Pulmonary artery endothelial cell (primary cell): ENCODE measurements around the gene IRAK1. TPM values are rescaled to one million over a fixed set of nuclear protein-coding genes. Genes with fewer than 3 reads are reported as not detected.

Experiments used
- DNase-seq: peaks from one replicate; pipeline ENCODE4 v3.0.0-alpha.2; 2011; ENCODE audit warnings: low read depth, low spot score
- total RNA-seq: library from RNA; depleted of rRNA; stranded (reverse); fragments of >200 nt; gene quantifications from 2 replicates; pipeline ENCODE4 v1.2.3, GENCODE V29; 2014

IRAK1 gene
- total RNA-seq, 1 donor from 2014 or later: 93.2 TPM

DNA sequence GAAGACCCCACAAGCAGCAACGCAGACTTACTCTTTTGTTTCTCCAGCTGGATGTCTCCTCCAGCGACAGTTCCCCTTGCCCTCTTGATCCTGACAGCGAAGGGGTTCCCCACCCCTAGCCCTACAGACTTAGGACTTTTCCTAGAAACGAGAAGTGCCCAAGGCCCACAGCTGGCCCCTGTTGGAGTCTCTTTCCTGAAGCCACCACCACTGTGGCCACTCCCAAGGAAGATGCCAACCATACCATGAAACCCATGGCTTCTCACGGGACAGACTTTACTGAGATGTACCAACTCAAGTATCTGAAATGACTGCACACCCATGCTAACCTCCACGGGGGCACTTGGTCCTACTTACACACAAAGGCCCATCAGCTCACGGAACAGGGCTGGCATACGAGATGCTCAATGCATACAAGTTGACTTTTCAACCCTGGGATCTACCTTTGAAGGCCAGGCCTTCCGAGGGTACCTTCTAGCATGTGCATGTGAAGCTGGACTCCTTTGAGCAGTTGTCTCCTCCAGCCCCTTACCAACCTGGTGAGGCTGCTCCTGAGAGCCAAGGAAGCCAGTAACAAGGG lies 924 bp upstream of the IRAK1 start:
- no peak for DNase-seq

DNA sequence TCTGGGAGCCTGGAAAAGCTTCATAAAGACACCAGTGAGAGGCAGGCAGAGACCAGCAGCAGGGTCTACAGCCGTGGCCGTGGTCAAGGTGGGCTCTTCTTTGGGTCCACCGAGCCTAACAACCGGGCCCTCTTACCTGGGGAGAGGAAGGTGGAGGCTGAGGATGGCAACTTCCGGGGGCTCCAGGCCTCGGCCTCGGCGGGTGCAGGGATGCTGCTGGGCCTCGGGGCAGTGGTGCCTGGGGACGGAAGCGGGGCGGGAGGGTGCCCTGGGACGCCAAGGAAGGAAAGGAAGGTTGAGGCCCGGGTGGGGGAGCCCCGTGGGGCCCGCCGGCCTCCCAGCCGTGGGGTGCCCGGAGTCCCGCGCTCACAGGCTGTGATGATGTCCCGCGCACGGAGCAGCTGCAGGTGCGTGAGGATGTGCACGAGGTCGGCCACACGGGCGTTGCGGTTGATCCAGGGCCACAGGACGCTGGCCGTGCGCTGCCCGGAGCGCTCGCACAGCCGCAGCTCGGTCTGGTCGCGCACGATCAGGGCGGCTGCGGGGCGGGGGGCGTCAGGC lies 561 bp downstream of the IRAK1 start:
- DNase-seq: no peak

DNA sequence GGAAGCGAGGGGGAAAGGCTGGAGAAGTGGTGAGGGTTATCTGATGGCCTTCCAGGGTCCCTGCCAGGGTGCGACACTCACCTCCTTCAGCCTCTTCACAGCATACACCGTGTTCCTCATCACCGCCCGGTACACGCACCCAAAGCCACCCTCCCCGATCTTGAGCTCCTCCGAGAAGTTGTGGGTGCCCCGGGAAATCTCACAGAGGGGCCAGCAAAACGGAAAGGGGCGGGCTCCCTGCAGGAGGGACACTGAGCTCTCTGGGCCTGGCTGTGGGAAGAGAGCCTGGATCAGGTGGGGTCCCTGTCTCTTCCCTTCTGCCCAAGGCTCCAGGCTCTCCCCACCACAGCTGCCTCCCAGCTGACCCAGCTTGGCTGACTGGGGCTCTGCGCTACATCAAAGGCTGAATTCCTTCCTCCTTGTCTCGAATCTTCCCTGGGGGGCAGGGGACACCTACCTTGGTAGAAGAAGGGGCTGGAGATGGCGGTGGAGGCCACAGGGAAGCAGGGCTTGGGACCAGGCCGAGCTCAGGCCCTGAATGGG lies 1.1 kb downstream of the IRAK1 start:
- no peak for DNase-seq

DNA sequence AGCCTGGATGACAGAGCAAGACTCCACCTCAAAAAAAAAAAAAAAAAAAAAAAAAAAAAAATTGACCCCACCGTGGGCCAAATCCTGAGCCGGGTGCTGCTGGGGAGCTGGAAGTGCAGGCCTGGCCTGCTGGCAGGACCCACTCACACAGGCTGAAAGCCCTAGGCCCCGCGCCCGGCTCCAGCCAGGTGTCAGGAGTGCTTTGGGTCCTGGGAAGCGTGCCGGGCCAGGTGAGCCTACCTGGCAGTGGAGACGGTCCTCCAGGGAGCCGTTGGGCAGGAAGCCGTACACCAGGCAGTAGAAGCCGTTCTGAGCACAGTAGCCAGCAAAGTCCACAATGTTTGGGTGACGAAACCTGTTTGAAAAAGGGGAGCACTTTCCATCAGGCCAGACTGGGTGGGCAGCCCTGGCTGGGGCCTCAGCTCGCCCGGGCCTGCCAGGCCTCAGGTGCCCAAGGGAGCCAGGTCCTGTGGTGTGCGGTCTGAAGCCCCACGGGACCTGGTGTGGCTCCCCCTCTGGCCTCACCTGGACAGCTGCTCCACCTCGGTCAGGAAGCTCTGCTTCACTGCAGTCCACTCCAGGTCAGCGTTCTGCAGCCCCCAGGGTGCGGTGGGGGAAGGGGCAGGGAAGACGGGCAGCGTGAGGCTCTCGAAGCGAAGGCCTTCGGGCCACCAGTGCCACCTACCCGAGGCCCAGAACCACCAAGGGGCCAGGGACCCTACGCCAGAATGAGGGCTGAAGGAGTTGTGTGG lies 1.8 kb downstream of the IRAK1 start:
- DNase-seq: no peak

DNA sequence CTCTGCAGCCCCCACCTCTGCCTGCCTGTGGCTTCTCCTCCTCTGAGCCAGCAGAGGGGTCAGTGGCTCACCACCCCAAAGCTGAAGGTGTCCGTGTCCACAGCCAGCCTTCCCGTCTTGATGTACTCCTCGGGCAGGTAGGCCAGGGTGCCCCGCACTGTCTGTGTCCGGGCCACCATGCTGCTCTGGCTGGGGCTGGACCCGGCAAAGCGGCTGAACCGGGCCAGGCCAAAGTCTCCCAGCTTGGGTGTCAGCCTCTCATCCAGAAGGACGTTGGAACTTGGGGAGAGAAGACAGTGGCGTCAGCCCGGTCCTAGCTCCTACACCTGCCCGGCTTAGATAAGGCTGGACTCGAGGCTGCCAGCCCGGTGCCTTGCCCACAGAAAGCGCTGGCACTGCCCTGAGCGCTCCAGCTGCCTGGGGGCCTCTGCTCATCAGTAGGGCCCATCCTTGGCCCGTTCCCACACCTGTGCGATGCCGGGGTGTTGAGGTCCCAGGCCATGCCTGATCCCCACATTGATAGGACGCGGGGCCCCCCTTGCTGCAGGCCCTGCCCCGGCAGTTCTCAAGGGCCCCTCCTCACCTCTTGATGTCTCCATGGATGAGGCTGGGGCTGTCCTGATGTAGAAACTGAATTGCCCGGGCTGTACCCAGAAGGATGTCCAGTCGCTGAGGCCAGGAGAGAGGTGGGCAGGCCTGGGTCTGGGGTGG lies 3.2 kb downstream of the IRAK1 start:
- DNase-seq: no peak

DNA sequence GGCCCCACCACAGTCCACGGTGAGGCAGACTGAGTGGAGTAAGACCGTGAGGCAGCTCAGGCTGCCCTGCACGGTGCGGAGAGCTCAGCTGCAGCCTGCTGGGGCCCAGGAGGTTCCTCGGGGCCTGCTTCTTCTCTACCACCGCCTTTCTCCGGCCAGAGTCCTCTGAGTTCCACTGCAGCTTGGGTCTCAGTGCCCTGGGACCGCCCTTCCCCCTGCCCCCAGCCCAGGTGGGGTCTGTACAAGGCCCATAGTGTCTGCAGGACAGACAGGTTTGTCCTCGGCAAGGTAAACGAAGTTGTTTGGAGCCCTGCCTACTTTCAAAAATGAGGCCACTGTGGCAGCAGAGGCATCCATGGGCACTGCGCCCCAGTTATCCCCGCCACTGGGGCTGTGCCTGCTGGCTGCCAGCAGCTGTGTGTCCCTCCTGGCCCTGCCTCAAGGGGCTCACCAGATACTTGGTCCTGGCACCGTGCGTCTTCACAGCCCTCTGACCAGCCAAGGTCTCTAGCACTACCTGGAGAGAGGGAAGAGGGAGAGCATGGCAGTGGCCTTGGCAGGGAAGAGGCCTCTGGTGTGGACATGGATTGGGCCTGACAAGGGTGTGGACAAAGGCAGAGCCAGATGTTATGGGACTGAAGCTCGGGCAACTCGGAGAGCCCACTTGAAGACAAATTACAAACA lies 4.0 kb downstream of the IRAK1 start:
- no peak for DNase-seq

DNA sequence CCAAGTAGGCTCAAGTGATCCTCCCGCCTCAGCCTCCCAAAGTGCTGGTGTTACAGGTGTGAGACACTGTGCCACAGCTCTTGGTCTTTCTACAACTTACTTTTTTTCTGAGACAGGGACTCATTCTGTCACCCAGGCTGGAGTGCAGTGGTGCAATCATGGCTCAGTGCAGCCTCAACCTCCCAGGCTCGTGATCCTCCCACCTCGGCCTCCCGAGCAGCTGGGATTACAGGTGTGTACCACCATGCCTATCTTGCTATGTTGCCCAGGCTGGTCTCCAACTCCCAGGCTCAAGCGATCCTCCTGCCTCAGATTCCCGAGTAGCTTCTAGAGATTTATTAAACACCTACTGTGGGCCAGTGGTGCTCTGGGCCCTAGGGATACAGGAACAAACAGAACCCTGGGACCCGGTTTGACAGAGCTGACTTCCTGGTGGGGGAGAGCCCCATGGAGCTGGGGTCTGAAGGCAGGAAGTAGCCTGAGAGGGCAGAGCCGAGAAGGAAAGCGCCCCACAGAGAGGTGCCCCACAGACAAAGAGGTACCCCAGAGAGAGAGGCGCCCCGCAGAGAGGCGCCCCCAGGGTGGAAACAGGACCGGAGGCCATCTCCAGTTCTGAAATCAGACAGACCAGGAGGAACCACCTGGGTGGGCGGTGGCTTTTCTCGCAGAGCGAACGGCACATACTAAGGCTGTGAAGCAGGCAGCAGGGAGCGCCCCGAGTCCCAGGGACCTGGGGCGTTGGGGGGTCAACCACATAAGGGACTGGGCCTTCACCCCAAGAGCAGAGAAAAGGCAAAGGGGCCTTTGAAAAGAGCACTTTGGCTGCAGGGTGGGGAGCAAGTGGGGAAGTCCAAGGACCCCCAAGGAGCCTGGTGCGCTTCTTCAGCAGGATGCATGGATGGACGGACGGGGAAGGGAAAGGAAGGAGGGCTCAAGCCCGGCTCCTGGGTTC lies 5.0 kb downstream of the IRAK1 start:
- DNase-seq: no peak

DNA sequence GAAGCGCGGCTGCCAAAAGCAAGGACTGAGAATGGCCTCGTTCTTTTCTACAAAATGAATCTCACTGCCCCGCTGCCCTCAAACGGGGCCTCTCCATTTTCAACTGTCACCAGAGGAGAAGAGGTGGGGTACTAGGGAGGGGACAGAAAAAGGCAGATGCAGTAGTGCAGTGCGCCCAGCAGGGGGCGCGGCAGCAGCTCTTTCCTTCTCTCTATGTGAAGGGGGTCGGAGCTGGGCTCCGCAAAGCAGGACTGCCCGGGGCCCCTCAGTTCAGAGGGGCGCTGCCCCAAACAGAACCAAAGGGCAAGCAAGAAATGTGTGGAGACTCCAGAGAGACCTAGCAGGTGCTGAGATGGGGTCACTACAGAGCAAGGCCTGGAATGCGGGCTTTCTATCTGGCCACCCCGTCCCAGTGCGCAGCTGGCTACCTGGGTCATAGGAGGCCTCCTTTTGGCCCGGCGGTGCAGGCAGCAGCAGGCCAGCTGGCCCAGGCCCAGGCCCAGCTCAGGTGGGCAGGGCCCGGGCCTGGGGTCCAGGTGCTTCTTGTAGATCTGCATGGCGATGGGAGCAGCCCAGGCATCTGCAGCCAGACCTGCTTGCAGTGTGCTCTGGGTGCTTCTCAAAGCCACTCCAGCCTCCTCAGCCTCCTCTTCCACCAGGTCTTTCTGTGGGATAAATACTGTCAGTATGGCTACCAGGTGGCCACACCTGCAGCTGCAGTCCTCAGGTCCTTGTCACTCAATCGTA lies 5.9 kb downstream of the IRAK1 start:
- DNase-seq: no peak

DNA sequence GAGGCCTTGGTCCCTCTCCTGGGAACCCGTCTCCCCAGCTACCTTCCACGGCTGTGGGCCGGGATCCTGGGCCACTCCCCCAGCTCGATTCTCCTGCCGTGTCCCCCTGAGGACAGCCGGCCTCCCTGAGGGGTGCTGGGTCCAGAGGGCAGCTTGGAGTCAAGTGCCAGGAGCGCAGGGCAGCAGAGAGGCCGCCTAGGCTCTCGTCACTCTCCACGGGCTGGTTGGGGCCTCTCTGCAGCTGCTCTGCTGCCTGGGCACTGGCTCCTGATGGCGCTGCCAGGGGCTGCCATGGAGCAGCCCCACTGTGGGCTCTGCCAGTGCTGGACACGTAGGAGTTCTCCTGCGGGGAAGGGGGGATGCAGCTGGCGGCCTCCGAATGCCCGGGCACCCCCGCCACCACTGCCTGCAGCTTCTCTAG lies 6.7 kb downstream of the IRAK1 start:
- DNase-seq: no peak

DNA sequence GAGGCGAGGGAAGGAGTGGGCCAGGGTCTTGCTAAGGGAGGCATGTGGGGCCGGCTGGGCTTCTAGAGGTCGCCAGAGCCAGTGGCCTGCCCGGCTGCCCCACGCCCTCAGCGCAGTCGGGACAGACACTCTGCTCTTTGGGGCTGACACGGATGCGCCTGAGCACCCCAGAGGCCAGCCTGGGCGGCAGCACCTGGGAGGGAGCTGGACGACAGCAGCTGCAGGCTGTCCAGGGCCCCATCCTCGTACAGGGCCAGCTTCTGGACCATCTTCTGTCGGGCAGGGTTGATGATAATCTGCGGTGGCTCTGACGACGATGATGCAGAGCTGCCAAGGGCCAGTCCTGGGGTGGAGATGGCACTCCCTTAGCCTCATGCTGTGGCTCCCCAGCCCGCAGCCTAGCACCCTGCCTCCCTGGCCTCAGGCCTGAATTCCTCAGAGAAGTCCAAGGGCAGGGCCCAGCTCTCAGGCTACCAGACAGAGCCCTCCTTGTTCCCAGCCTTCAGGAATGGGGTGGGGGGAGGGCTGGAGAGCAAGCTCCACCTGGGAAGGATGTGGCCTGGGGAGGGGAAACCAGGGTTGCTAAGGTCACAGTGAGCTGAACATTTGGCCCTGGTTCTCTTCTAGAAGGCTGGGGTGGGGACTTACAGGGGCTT lies 7.2 kb downstream of the IRAK1 start:
- no peak for DNase-seq

DNA sequence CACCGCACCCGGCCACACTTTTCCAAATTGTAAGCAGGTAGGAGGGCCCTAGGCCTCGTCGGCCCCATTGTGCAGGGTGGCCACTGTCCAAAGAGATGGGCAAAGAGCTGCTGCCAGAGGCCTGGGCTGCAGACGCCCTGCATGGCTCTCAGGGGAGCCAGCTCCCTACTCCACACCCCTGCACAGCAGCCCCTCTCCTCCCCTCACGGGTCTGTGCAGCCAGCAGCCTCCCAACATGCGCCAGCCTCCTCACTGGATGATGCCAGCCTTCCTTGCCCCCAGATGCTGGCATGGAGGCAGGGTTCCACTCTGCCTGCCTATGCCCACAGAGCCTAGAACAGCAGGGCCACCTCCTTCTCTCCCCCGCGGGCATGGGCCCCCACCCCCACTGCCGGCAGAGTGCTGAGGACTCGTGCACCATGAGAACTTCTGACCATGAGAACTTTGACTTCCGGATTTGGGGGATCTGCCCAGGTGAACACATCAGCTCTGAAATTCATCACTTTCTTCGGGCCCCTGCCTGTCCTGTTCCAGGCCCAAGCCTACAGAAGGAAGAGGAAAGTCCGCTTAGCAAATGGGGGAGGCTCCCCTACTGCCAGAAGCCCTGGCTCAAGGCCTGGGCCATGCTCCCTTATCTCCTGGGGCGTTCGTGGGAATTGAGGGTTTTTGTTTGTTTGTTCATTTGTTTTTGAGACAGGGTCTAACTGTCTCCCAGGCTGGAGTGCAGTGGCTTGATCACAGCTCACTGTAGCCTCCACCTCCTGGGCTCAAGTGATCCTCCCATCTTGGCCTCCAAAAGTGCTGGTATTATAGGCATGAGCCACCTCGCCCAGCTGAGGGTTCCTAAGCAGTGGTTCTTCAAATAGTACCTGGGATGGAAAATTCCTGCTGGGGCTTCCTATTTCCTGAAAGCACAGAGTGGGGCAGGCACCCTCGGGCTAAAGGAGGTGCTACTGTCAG lies 8.0 kb downstream of the IRAK1 start:
- no peak for DNase-seq

DNA sequence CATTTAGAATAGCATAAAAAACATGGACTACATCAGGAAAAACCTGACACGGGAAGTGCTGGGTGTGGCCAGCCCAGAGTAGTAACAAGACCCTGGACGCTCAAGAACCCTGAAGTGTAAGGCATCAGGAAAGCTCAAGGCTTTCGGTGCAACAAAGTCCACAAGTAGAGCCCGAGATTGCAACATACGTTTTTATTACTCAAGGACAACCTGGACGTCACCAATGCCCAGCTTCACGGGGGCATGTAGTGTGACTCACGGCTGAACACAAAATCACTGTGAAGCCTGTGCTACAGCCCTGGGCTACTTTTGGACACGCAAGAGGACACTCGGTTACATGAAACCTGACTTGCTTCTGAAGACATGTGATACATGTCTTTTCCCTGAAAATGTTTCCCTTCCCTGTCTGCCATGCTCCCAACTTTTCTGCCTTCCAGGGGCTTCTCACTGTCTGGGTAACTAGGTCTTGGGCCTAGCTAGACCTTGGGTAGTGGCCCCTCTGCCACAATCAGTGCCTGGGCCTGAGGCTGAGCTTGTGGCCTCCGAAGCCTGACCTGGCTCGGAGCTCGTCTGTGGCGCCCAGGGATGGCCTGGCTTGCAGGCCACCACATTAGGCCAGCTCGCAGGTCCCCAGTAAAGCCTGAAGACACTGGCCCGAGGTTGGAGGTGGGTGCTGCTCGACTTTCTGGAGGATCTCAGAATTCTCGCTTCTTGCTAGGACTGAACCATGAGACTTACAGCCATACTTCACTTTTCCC lies 9.2 kb downstream of the IRAK1 start:
- DNase-seq: no peak

DNA sequence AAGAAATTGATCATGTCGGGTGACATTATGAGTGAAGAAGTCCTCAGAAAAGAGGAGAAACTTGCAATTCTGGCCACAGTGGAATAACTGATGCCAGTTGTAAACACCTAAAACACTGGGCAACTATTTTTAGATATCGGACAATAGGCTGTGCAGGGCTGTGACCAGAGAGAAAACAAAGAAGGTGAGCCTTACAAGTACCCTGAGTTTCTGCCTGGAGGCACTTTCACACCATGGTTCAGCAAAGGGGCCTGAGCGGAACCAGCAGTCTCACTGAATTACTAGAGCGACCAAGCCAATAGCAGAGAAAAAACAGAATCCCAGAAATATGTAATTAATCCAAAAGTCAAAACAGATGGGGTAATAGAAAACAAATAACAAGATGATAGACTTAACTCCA lies 11.2 kb downstream of the IRAK1 start:
- no peak for DNase-seq

DNA sequence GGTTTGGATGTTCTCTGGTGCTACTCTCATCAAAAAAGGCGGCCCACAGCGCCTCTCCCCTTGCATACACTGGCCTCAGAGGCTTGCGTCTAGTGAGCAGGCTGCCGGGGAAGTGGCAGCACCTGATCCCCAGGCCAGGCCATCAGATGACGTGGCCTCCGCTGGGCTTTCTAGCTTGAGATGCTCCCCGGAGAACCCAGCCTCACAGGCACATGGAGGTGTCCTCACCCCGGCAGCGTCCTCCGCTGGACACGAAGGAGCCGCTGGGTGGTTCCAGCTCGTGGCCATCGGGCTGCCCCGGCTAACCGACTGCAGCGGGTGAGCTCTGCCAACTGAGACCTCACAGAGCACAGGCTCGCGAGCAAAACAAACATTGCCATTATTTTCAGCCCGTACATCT lies 12.8 kb downstream of the IRAK1 start:
- no peak for DNase-seq

DNA sequence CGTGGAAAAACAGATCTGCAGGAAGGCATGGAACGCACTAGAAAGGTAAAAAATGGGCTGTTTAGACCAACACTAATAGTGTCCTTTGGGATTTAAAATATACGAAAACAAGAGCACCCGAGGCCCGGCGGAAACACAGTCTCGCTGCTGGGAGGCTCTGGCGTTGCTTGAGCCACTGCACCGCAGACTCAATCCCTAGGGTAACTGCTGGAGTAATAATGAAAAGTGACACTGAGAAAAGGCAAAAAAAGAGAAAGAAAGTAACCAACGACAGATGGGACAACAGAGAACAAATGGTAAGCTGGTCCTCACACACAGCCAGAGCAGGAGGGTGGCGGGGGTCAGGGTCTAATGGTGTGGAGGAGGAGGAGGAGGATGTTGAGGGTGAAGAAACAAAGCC lies 15.4 kb downstream of the IRAK1 start:
- DNase-seq: no peak

DNA sequence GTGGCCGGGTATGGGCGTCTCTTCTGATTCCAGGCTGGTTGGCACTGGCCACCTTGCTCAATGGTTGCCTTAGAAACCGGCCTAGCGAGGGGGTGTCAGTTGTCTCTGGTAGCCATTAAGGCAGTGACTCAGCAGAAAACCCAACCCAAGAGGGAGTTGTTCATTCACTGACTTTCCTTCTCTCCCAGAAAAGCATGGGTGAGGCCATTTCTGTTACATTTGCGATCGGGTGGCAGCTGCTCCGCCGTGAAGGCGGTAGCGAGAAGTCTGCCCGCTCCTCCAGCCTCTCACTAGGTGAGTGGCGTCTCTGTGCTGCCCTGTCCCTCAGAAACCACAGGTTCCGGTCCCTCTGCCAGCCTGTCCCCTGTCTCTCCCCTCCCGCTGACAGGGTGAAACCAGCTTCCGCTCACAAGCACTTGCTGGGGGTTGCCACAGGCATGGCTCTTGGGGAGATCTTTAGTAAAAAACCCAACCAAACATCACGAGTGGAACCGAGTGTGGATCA lies 17.4 kb downstream of the IRAK1 start:
- no peak for DNase-seq

DNA sequence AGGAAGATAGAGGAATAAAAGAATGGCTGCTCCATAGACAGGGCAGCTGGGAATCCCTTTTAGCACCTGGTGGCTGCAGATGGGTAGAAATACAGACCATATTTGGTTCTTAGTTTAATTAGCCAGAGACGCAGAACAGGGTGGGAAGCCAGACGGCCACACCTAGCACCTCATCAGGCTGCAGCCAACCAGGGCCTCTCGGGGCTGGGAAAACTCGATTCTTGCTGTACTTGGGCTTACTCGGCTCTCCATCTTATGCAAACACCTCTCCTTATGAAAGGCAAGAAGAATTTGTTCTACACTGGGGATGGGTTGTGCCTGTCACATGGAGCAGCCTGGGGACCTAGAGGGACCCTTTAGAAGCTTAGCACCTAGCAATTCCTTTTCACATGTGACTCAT lies 19.7 kb downstream of the IRAK1 start:
- no peak for DNase-seq
